RWPE1 (cell line): ENCODE results near the gene TSPAN15.

Experiments used
- CTCF ChIA-PET: fragments of 350-600 bp; sonication (Branson Sonifier 250); formaldehyde crosslinking; extraction: SDS; loops from one replicate; lab custom pipeline; 2021; lab: Yijun Ruan, JAX
- POLR2A ChIA-PET: fragments of 400-600 bp; formaldehyde crosslinking; extraction: SDS; loops from one replicate; lab custom pipeline; 2020; ENCODE audit warnings: antibody characterized with exemption; ENCODE audit not compliant: low non-redundant PET; lab: Yijun Ruan, JAX
- DNase-seq: peaks from one replicate; pipeline ENCODE4 v3.0.0; 2012; ENCODE audit warnings: low spot score
- H3K27ac ChIP-seq: fragments of 450-650 bp; 2 replicates; pipeline ENCODE4 v1.5.1; 2017
- CTCF ChIP-seq: fragments of 450-650 bp; conservative IDR thresholded peaks from 2 replicates; pipeline ENCODE4 v1.5.1; 2017; ENCODE audit warnings: low read depth, mild to moderate bottlenecking

TSPAN15 gene

GRCh38 chr10:69428165-69428564, 23.1 kb upstream of the TSPAN15 start:
- ChIA-PET POLR2A (no interaction called here), CTCF (interaction anchor here (1.0 to 2.5 kb wide), 4 partner anchors 77 to 87 kb away, joined by 3 to 10 read pairs (median 5); no protein-coding TSS in a partner anchor)
- DNase-seq = no peak
- TF ChIP-seq CTCF = no peak
- no peak overlapping the region for H3K27ac ChIP-seq

GRCh38 chr10:69434169-69434568, 17.1 kb upstream of the TSPAN15 start:
- DNase-seq = no peak
- POLR2A ChIA-PET = no interaction called here
- CTCF ChIA-PET = no interaction called here
- TF ChIP-seq CTCF = no peak
- H3K27ac ChIP-seq = no peak overlapping the region

- no peak overlapping the region for H3K27ac ChIP-seq
- TF ChIP-seq CTCF = no peak
- ChIA-PET POLR2A (no interaction called here), CTCF (no interaction called here)
- no peak for DNase-seq
Measured at GRCh38 chr10:69434926-69435325, 16.3 kb upstream of the TSPAN15 start.

- ChIA-PET CTCF (interaction anchor here (0.5 to 0.7 kb wide), 2 partner anchors 49 to 1997 kb away, joined by 3 to 4 read pairs; no protein-coding TSS in a partner anchor), POLR2A (no interaction called here)
- H3K27ac ChIP-seq = no peak overlapping the region
- DNase-seq = no peak
- TF ChIP-seq CTCF = no peak
Measured at GRCh38 chr10:69435966-69436520, 15.2 kb upstream of the TSPAN15 start.

GRCh38 chr10:69437321-69438259, 13.7 kb upstream of the TSPAN15 start:
- no peak for DNase-seq
- ChIA-PET CTCF (interaction anchor here (0.6 kb wide), 2 partner anchors 197 to 205 kb away, joined by 3 read pairs; no protein-coding TSS in a partner anchor), POLR2A (no interaction called here)
- TF ChIP-seq CTCF = no peak
- H3K27ac ChIP-seq = peak overlapping the region; percentile 95

- peak overlapping the region; percentile 95 for H3K27ac ChIP-seq
- ChIA-PET POLR2A (no interaction called here), CTCF (interaction anchor here (0.5 to 2.0 kb wide), 7 partner anchors 8 to 76 kb away, joined by 3 to 12 read pairs (median 3); partner anchors contain the start of gene TSPAN15)
- TF ChIP-seq CTCF = no peak
- peak; percentile 83 for DNase-seq
Measured at GRCh38 chr10:69438536-69439349, 12.5 kb upstream of the TSPAN15 start.
